WTC11 (cell line): ENCODE data around the gene CYSRT1. TPM values are rescaled to one million over a fixed set of nuclear protein-coding genes. Genes with fewer than 3 reads are reported as not detected.

Experiments
- ATF6 ChIP-seq: sonication (generic); formaldehyde crosslinking; IDR thresholded peaks from 2 replicates; pipeline ENCODE4 v1.8.1; 2023; ENCODE audit warnings: mild to moderate bottlenecking, missing genetic modification reagents
- CBFB ChIP-seq: sonication (generic); formaldehyde crosslinking; IDR thresholded peaks from 2 replicates; pipeline ENCODE4 v1.8.1; 2022; ENCODE audit warnings: mild to moderate bottlenecking, low read depth, missing genetic modification reagents
- CDX4 ChIP-seq: fragments of 250-450 bp; sonication (Bioruptor Pico); IDR thresholded peaks from 2 replicates; pipeline ENCODE4 v1.9.0; 2021; ENCODE audit warnings: moderate library complexity, mild to moderate bottlenecking, inconsistent platforms, borderline replicate concordance
- CREB1 ChIP-seq: sonication (generic); formaldehyde crosslinking; IDR thresholded peaks from 2 replicates; pipeline ENCODE4 v1.8.0; 2023; ENCODE audit warnings: mild to moderate bottlenecking, missing genetic modification reagents
- EMX1 ChIP-seq: fragments of 250-450 bp; sonication (Bioruptor Pico); IDR thresholded peaks from 2 replicates; pipeline ENCODE4 v1.8.0; 2021; ENCODE audit warnings: mild to moderate bottlenecking
- ESRRA ChIP-seq: sonication (generic); formaldehyde crosslinking; IDR thresholded peaks from 2 replicates; pipeline ENCODE4 v1.8.1; 2022; ENCODE audit warnings: mild to moderate bottlenecking, missing genetic modification reagents, borderline replicate concordance
- ETV6 ChIP-seq: sonication (generic); formaldehyde crosslinking; IDR thresholded peaks from 2 replicates; pipeline ENCODE4 v1.8.1; 2022; ENCODE audit warnings: mild to moderate bottlenecking, missing genetic modification reagents
- FOXJ3 ChIP-seq: sonication (generic); formaldehyde crosslinking; IDR thresholded peaks from 2 replicates; pipeline ENCODE4 v1.9.0; 2021; ENCODE audit warnings: missing genetic modification reagents, mild to moderate bottlenecking, borderline replicate concordance
- IRF2 ChIP-seq: sonication (generic); formaldehyde crosslinking; IDR thresholded peaks from 2 replicates; pipeline ENCODE4 v1.8.0; 2022; ENCODE audit warnings: low read depth, missing genetic modification reagents, borderline replicate concordance
- JUN ChIP-seq: sonication (generic); formaldehyde crosslinking; IDR thresholded peaks from 2 replicates; pipeline ENCODE4 v1.8.0; 2023; ENCODE audit warnings: mild to moderate bottlenecking, missing genetic modification reagents
- MLX ChIP-seq: sonication (generic); formaldehyde crosslinking; IDR thresholded peaks from 2 replicates; pipeline ENCODE4 v1.8.1; 2023; ENCODE audit warnings: mild to moderate bottlenecking, missing genetic modification reagents, moderate library complexity
- OVOL2 ChIP-seq: fragments of 250-450 bp; sonication (Bioruptor Pico); IDR thresholded peaks from 2 replicates; pipeline ENCODE4 v1.9.0; 2021; ENCODE audit warnings: mild to moderate bottlenecking, borderline replicate concordance
- PREB ChIP-seq: sonication (generic); formaldehyde crosslinking; IDR thresholded peaks from 2 replicates; pipeline ENCODE4 v1.8.1; 2022; ENCODE audit warnings: mild to moderate bottlenecking, missing genetic modification reagents, moderate library complexity, borderline replicate concordance
- PRRX2 ChIP-seq: fragments of 250-450 bp; sonication (Bioruptor Pico); IDR thresholded peaks from 2 replicates; pipeline ENCODE4 v1.8.0; 2021; ENCODE audit warnings: mild to moderate bottlenecking
- RORB ChIP-seq: fragments of 250-450 bp; sonication (Bioruptor Pico); IDR thresholded peaks from 2 replicates; pipeline ENCODE4 v1.9.0; 2021; ENCODE audit warnings: mild to moderate bottlenecking
- SMAD3 ChIP-seq: sonication (generic); formaldehyde crosslinking; IDR thresholded peaks from 2 replicates; pipeline ENCODE4 v1.8.0; 2022; ENCODE audit warnings: missing genetic modification reagents, mild to moderate bottlenecking, borderline replicate concordance
- SMAD4 ChIP-seq: sonication (generic); formaldehyde crosslinking; IDR thresholded peaks from 2 replicates; pipeline ENCODE4 v1.8.0; 2022; ENCODE audit warnings: mild to moderate bottlenecking, missing genetic modification reagents
- SOX15 ChIP-seq: fragments of 250-450 bp; sonication (Bioruptor Pico); IDR thresholded peaks from 2 replicates; pipeline ENCODE4 v1.9.0; 2021; ENCODE audit warnings: mild to moderate bottlenecking
- TEAD1 ChIP-seq: sonication (generic); formaldehyde crosslinking; IDR thresholded peaks from 2 replicates; pipeline ENCODE4 v1.8.0; 2022; ENCODE audit warnings: mild to moderate bottlenecking, missing genetic modification reagents
- TP53 ChIP-seq: sonication (generic); formaldehyde crosslinking; IDR thresholded peaks from 2 replicates; pipeline ENCODE4 v1.8.1; 2023; ENCODE audit warnings: mild to moderate bottlenecking, missing genetic modification reagents
- USF1 ChIP-seq: sonication (generic); formaldehyde crosslinking; IDR thresholded peaks from 2 replicates; pipeline ENCODE4 v1.8.0; 2022; ENCODE audit warnings: mild to moderate bottlenecking, missing genetic modification reagents
- ZBTB21 ChIP-seq: sonication (generic); formaldehyde crosslinking; IDR thresholded peaks from 2 replicates; pipeline ENCODE4 v1.8.1; 2023; ENCODE audit warnings: mild to moderate bottlenecking, missing genetic modification reagents, borderline replicate concordance
- ZBTB43 ChIP-seq: sonication (generic); formaldehyde crosslinking; IDR thresholded peaks from 2 replicates; pipeline ENCODE4 v1.8.1; 2023; ENCODE audit warnings: mild to moderate bottlenecking, missing genetic modification reagents
- ZMAT4 ChIP-seq: fragments of 250-450 bp; sonication (Bioruptor Pico); IDR thresholded peaks from 2 replicates; pipeline ENCODE4 v1.9.0; 2021; ENCODE audit warnings: mild to moderate bottlenecking
- ZNF232 ChIP-seq: sonication (generic); formaldehyde crosslinking; IDR thresholded peaks from 2 replicates; pipeline ENCODE4 v1.8.0; 2022; ENCODE audit warnings: mild to moderate bottlenecking, missing genetic modification reagents
- ZNF263 ChIP-seq: sonication (generic); formaldehyde crosslinking; IDR thresholded peaks from 2 replicates; pipeline ENCODE4 v1.8.1; 2022; ENCODE audit warnings: low read depth, mild to moderate bottlenecking, moderate library complexity, missing genetic modification reagents
- ZNF281 ChIP-seq: sonication (generic); formaldehyde crosslinking; IDR thresholded peaks from 2 replicates; pipeline ENCODE4 v1.8.0; 2023; ENCODE audit warnings: mild to moderate bottlenecking, missing genetic modification reagents
- ZNF416 ChIP-seq: fragments of 250-450 bp; sonication (Bioruptor Pico); IDR thresholded peaks from 2 replicates; pipeline ENCODE4 v1.9.0; 2021; ENCODE audit warnings: mild to moderate bottlenecking, inconsistent platforms
- ZNF512 ChIP-seq: sonication (generic); formaldehyde crosslinking; IDR thresholded peaks from 2 replicates; pipeline ENCODE4 v1.8.1; 2022; ENCODE audit warnings: missing genetic modification reagents, borderline replicate concordance
- total RNA-seq: library from RNA; stranded (reverse); gene quantifications from 3 replicates; pipeline ENCODE4 v1.2.3, GENCODE V29; 2021

Gene CYSRT1
- total RNA-seq, 1 experiment from 2014 or later, result 3.5 TPM

GRCh38 chr9:137254624-137255447, 29.9 kb downstream of the CYSRT1 start, which contains the start of gene NELFB (continued):
- TF ChIP-seq ATF6 (CRISPR knock-in tag) (no peak), EMX1 (CRISPR knock-in tag) (no peak), MLX (CRISPR knock-in tag) (no peak), ETV6 (peak; percentile 42; the same call in 1 of the 2 replicates), ESRRA (CRISPR knock-in tag) (no peak), TP53 (peak; percentile 54; the same call in 1 of the 2 replicates), FOXJ3 (no peak), CBFB (CRISPR knock-in tag) (no peak), ZNF512 (CRISPR knock-in tag) (no peak), PRRX2 (CRISPR knock-in tag) (no peak), CREB1 (CRISPR knock-in tag) (no peak), ZBTB43 (no peak; the same call in 1 of the 2 replicates), ZNF416 (CRISPR knock-in tag) (no peak), SMAD4 (CRISPR knock-in tag) (no peak), PREB (CRISPR knock-in tag) (no peak), ZMAT4 (CRISPR knock-in tag) (peak; percentile 83; the same call in 1 of the 2 replicates), ZNF232 (CRISPR knock-in tag) (no peak), OVOL2 (CRISPR knock-in tag) (no peak), RORB (CRISPR knock-in tag) (no peak), TEAD1 (CRISPR knock-in tag) (no peak), IRF2 (no peak), ZBTB21 (CRISPR knock-in tag) (peak; percentile 52; the same call in 1 of the 2 replicates), SOX15 (CRISPR knock-in tag) (no peak), USF1 (no peak), ZNF263 (CRISPR knock-in tag) (no peak), JUN (CRISPR knock-in tag) (no peak), CDX4 (no peak), ZNF281 (CRISPR knock-in tag) (no peak), SMAD3 (CRISPR knock-in tag) (no peak)
